ENCODE results near the gene IFRD2. TPM values are rescaled to one million over a fixed set of nuclear protein-coding genes. Genes with fewer than 3 reads are reported as not detected.
A peak's percentile ranks its signal among the peaks of the same experiment; 100 is the strongest.

IFRD2 gene
- total and polyA plus RNA-seq, 2 of the 8 experiments (the other 6 are each of a cell fraction or from before 2014, with no cell fraction given), result 76.7 to 88.8 TPM

GRCh38 chr3:50341537-50341936 is 49.3 kb upstream of the IFRD2 start:
- H3K27ac ChIP-seq (ENCODE audit: low read depth, low read length), result no peak overlapping the region
- no peak overlapping the region for H3K4ac ChIP-seq (replicated peaks; ENCODE audit: insufficient read length, low read depth, low read length)
- H3K14ac ChIP-seq (ENCODE audit: insufficient read length), result no peak overlapping the region
- peak overlapping the region; percentile 65 to 87; a peak in 2 of 4 replicates for H3K4me2 ChIP-seq (ENCODE audit: insufficient read depth in 1 of 2, low read depth in 2 of 2, low read length in 2 of 2)
- H4K20me1 ChIP-seq (replicated peaks in 1 of 2; ENCODE audit: control insufficient read depth in 1 of 2, insufficient read depth in 2 of 2, low read length in 2 of 2), result peaks cover 0 to 4% of the 10 kb centered on the region in 2 experiments
- H2AK5ac ChIP-seq (ENCODE audit: low read depth, low read length), result no peak overlapping the region
- no peak overlapping the region for H2BK120ac ChIP-seq (replicated peaks; ENCODE audit: low read depth, low read length)
- DNase-seq (ENCODE audit: low read depth in 1 of 2, low spot score in 2 of 2) (no peak), FAIRE-seq (no peak)
- no peak overlapping the region for H4K5ac ChIP-seq (ENCODE audit: insufficient read length, low read depth, low read length)
- H3K9ac ChIP-seq (replicated peaks in 1 of 4; ENCODE audit: extremely low read depth in 1 of 4, low read depth in 3 of 4, low read length in 3 of 4), result no peak overlapping the region
- H4K91ac ChIP-seq (replicated peaks; ENCODE audit: insufficient read length, low read length), result no peak overlapping the region
- no peak overlapping the region for H2BK20ac ChIP-seq (ENCODE audit: low read length)
- H3K9me3 ChIP-seq (ENCODE audit: insufficient read depth in 2 of 2, low read depth in 1 of 2, low read length in 1 of 2), result no peaks in the 10 kb centered on the region
- H3K4me1 ChIP-seq (replicated peaks in 1 of 4; ENCODE audit: control insufficient read depth in 3 of 4, insufficient read depth in 4 of 4, low read length in 3 of 4), result peaks cover 0 to 19% (median 14%) of the 10 kb centered on the region in 4 experiments; a peak in 5 of 7 replicates
- peak overlapping the region; percentile 98 for H2BK15ac ChIP-seq (ENCODE audit: low read length)
- H3K56ac ChIP-seq (replicated peaks; ENCODE audit: insufficient read length, low read depth, low read length), result no peak overlapping the region
- H2BK5ac ChIP-seq (ENCODE audit: low read depth, low read length), result no peak overlapping the region
- ChIA-PET POLR2A (ENCODE audit: partially characterized antibody) (interaction anchor here (0.8 to 3.3 kb wide), 4 partner anchors 11 to 19 kb away, joined by 3 to 17 read pairs (median 4); partner anchors contain the start of genes HYAL2 and TUSC2), CTCF (ENCODE audit: partially characterized antibody) (interaction anchor here (0.8 to 10.0 kb wide), 9 partner anchors 9 to 210 kb away, joined by 3 to 84 read pairs (median 3); no protein-coding TSS in a partner anchor)
- peaks cover 0 to 2% of the 10 kb centered on the region in 2 experiments; a peak in 1 of 4 replicates for H3K79me2 ChIP-seq (ENCODE audit: control insufficient read depth in 1 of 2, insufficient read depth in 2 of 2, low read length in 2 of 2)
- no peak overlapping the region for H3K23ac ChIP-seq (ENCODE audit: insufficient read length)
- no peaks in the 10 kb centered on the region for H3K36me3 ChIP-seq (ENCODE audit: control insufficient read depth in 2 of 4, insufficient read depth in 4 of 4, low read length in 3 of 4)
- H2BK12ac ChIP-seq (ENCODE audit: low read depth, low read length), result peak overlapping the region; percentile 68; the same call in 1 of the 2 replicates
- H3K27me3 ChIP-seq (replicated peaks in 1 of 4; ENCODE audit: control insufficient read depth in 3 of 4, extremely low read depth in 1 of 4, insufficient read depth in 3 of 4, low read length in 3 of 4), result peaks cover 23 to 68% (median 54%) of the 10 kb centered on the region in 4 experiments
- no peaks in the 10 kb centered on the region for H3K79me1 ChIP-seq (ENCODE audit: low read depth, low read length)
- H4K8ac ChIP-seq (ENCODE audit: extremely low read depth, insufficient read depth, low read length), result no peak overlapping the region; the same call in 1 of the 2 replicates
- peak overlapping the region; percentile 75; the same call in 1 of the 2 replicates for H3K18ac ChIP-seq (ENCODE audit: extremely low read depth, low read length)
- H2AFZ ChIP-seq (ENCODE audit: low read length), result no peak overlapping the region
- H3K23me2 ChIP-seq (ENCODE audit: low read depth, low read length), result peaks cover 21% of the 10 kb centered on the region
- 93% methylated on average over 9 of the region's 9 CpGs; no CpG with 5 or more reads in 1 of the 2 experiments for WGBS, 2 experiments (ENCODE audit: extremely low coverage in 1 of 2, insufficient coverage in 1 of 2, insufficient read length in 1 of 2, insufficient replicate concordance in 2 of 2, low coverage in 1 of 2, low lambda C conversion rate in 2 of 2, missing lambda C conversion rate in 1 of 2)
- peak overlapping the region in 1 of 4 experiments; percentile 63; a peak in 1 of 8 replicates for H3K4me3 ChIP-seq (ENCODE audit: extremely low read depth in 1 of 4, insufficient read depth in 2 of 4, low read depth in 3 of 4, low read length in 4 of 4)
- no peak for TF ChIP-seq BACH1 (IDR thresholded peaks at IDR 0.05; ENCODE audit: low read length)
- TF ChIP-seq NANOG (IDR thresholded peaks at IDR 0.05; ENCODE audit: insufficient read depth, low read depth, low read length, poor library complexity, severe bottlenecking), result no peak
- no peak for TF ChIP-seq JUN (IDR thresholded peaks at IDR 0.05; ENCODE audit: low read depth, low read length)
- no peak for TF ChIP-seq HDAC6 (IDR thresholded peaks at IDR 0.05; ENCODE audit: low read depth, low read length)
- no peak for TF ChIP-seq TBP (IDR thresholded peaks at IDR 0.05; ENCODE audit: low read depth, low read length)
- TF ChIP-seq SIN3A (conservative IDR thresholded peaks at IDR 0.05 in 1 of 2, IDR thresholded peaks at IDR 0.05 in 1 of 2; ENCODE audit: low read depth in 1 of 2, low read length in 2 of 2), result no peak
- TF ChIP-seq SP4 (IDR thresholded peaks at IDR 0.05; ENCODE audit: low read length), result no peak
- no peak for TF ChIP-seq ATF2 (IDR thresholded peaks at IDR 0.05; ENCODE audit: low read length)
- TF ChIP-seq KDM4A (IDR thresholded peaks at IDR 0.05; ENCODE audit: low read depth, low read length, severe bottlenecking), result no peak
- TF ChIP-seq SRF (IDR thresholded peaks at IDR 0.05; ENCODE audit: low read depth, low read length), result no peak
- TF ChIP-seq E2F6 (IDR thresholded peaks at IDR 0.05), result no peak

All from H1 (cell line).